ENCODE data around the gene MRE11. TPM values are rescaled to one million over a fixed set of nuclear protein-coding genes. Genes with fewer than 3 reads are reported as not detected.

Gene MRE11
- polyA plus RNA-seq, 3 donors, result 20.8 to 30.5 (median 30.2) TPM

Other genes starting within 250 kb of the MRE11 start
- not detected for gene IZUMO1R, start 189.3 kb downstream of the MRE11 start, polyA plus RNA-seq (ENCODE audit: insufficient read length in 3 of 3)
- under 1 TPM; 0.50 to 0.74 (median 0.62) TPM for gene GPR83, start 92.4 kb downstream of the MRE11 start, polyA plus RNA-seq (ENCODE audit: insufficient read length in 3 of 3)
- gene ANKRD49, start 140 bp upstream of the MRE11 start, polyA plus RNA-seq (ENCODE audit: insufficient read length in 3 of 3), result 10 to 100 TPM; 22.4 to 24.8 (median 24.1) TPM
- gene C11orf97, start 18.6 kb upstream of the MRE11 start, polyA plus RNA-seq (ENCODE audit: insufficient read length in 3 of 3), result under 1 TPM; 0.16 to 0.42 (median 0.33) TPM
- gene FUT4, start 50.1 kb upstream of the MRE11 start, polyA plus RNA-seq (ENCODE audit: insufficient read length in 3 of 3), result 1 to 10 TPM; 5.4 to 6.6 (median 5.6) TPM
- gene PIWIL4, start 73.5 kb upstream of the MRE11 start, polyA plus RNA-seq (ENCODE audit: insufficient read length in 3 of 3), result 1 to 10 TPM; 3.2 to 4.1 (median 3.7) TPM